ENCODE measurements around the gene KRT26. TPM values are rescaled to one million over a fixed set of nuclear protein-coding genes. Genes with fewer than 3 reads are reported as not detected.
A peak's percentile ranks its signal among the peaks of the same experiment; 100 is the strongest.

KRT26 gene
- polyA plus RNA-seq, 1 donor from 2014 or later, result not detected

GRCh38 chr17:40809721-40810421, 37.9 kb upstream of the KRT26 start:
- Mint-ChIP-seq H3K4me3 (no peak overlapping the region), H3K27ac (no peak overlapping the region), H3K9me3 (peaks cover 0 to 7% (median 0%) of the 10 kb centered on the region in 3 donors), H3K36me3 (no peaks in the 10 kb centered on the region), H3K4me1 (no peaks in the 10 kb centered on the region), H3K27me3 (peaks cover 53% of the 10 kb centered on the region)

- Mint-ChIP-seq H3K4me1 (peaks cover 0 to 3% (median 0%) of the 10 kb centered on the region in 3 donors), H3K4me3 (no peak overlapping the region), H3K36me3 (no peaks in the 10 kb centered on the region), H3K9me3 (peaks cover 0 to 4% (median 0%) of the 10 kb centered on the region in 3 donors), H3K27me3 (peaks cover 38% of the 10 kb centered on the region), H3K27ac (no peak overlapping the region)
Measured at GRCh38 chr17:40806131-40806530, 34.1 kb upstream of the KRT26 start.

GRCh38 chr17:40803617-40804082, 31.6 kb upstream of the KRT26 start:
- peak overlapping the region in 1 of 3 donors; percentile 71 for H3K27ac Mint-ChIP-seq
- no peaks in the 10 kb centered on the region for H3K36me3 Mint-ChIP-seq
- peaks cover 0 to 3% (median 0%) of the 10 kb centered on the region in 3 donors for H3K4me1 Mint-ChIP-seq
- H3K27me3 Mint-ChIP-seq, result peaks cover 27% of the 10 kb centered on the region
- H3K9me3 Mint-ChIP-seq, result peaks cover 0 to 2% (median 0%) of the 10 kb centered on the region in 3 donors
- H3K4me3 Mint-ChIP-seq, result no peak overlapping the region

GRCh38 chr17:40801157-40801556, 29.2 kb upstream of the KRT26 start:
- Mint-ChIP-seq H3K27me3 (peaks cover 21% of the 10 kb centered on the region), H3K36me3 (no peaks in the 10 kb centered on the region), H3K4me3 (no peak overlapping the region), H3K4me1 (peaks cover 0 to 3% (median 0%) of the 10 kb centered on the region in 3 donors), H3K27ac (no peak overlapping the region), H3K9me3 (peaks cover 0 to 2% (median 0%) of the 10 kb centered on the region in 3 donors)

GRCh38 chr17:40800381-40800780, 28.4 kb upstream of the KRT26 start:
- Mint-ChIP-seq H3K36me3 (no peaks in the 10 kb centered on the region), H3K9me3 (peaks cover 0 to 2% (median 0%) of the 10 kb centered on the region in 3 donors), H3K27me3 (peaks cover 23% of the 10 kb centered on the region), H3K27ac (no peak overlapping the region), H3K4me3 (no peak overlapping the region), H3K4me1 (peaks cover 0 to 3% (median 0%) of the 10 kb centered on the region in 3 donors)

GRCh38 chr17:40799859-40800258, 27.9 kb upstream of the KRT26 start, which contains the start of gene KRT28:
KRT28 (minus strand) TSS chr17:40799959; CDS start chr17:40799893, 66 bp downstream.
- H3K4me3 Mint-ChIP-seq, result no peak within 1 kb of the TSS
- peaks cover 0 to 3% (median 0%) of the 10 kb centered on the region in 3 donors for H3K4me1 Mint-ChIP-seq
- peaks cover 20% of the 10 kb centered on the region for H3K27me3 Mint-ChIP-seq
- no peaks in the 10 kb centered on the region for H3K36me3 Mint-ChIP-seq
- H3K9me3 Mint-ChIP-seq, result peaks cover 0 to 2% (median 0%) of the 10 kb centered on the region in 3 donors
- no peak within 1 kb of the TSS for H3K27ac Mint-ChIP-seq

- Mint-ChIP-seq H3K27me3 (peaks cover 15% of the 10 kb centered on the region), H3K4me3 (no peak overlapping the region), H3K36me3 (no peaks in the 10 kb centered on the region), H3K27ac (no peak overlapping the region), H3K4me1 (no peaks in the 10 kb centered on the region), H3K9me3 (no peaks in the 10 kb centered on the region)
Measured at GRCh38 chr17:40796846-40797245, 24.8 kb upstream of the KRT26 start.

- Mint-ChIP-seq H3K9me3 (no peaks in the 10 kb centered on the region), H3K36me3 (peaks cover 2% of the 10 kb centered on the region), H3K27me3 (peaks cover 15% of the 10 kb centered on the region), H3K4me1 (no peaks in the 10 kb centered on the region), H3K4me3 (no peak overlapping the region), H3K27ac (no peak overlapping the region)
Measured at GRCh38 chr17:40795019-40795667, 23.1 kb upstream of the KRT26 start.

- Mint-ChIP-seq H3K27me3 (peaks cover 14% of the 10 kb centered on the region), H3K9me3 (no peaks in the 10 kb centered on the region), H3K4me3 (no peak overlapping the region), H3K27ac (peak overlapping the region in 1 of 3 donors; percentile 48), H3K36me3 (peaks cover 2% of the 10 kb centered on the region), H3K4me1 (no peaks in the 10 kb centered on the region)
Measured at GRCh38 chr17:40794466-40794865, 22.5 kb upstream of the KRT26 start.

GRCh38 chr17:40793832-40794231, 21.8 kb upstream of the KRT26 start:
- H3K4me1 Mint-ChIP-seq, result no peaks in the 10 kb centered on the region
- no peaks in the 10 kb centered on the region for H3K9me3 Mint-ChIP-seq
- no peak overlapping the region for H3K4me3 Mint-ChIP-seq
- no peak overlapping the region for H3K27ac Mint-ChIP-seq
- H3K27me3 Mint-ChIP-seq, result peaks cover 11% of the 10 kb centered on the region
- peaks cover 2% of the 10 kb centered on the region for H3K36me3 Mint-ChIP-seq

- H3K4me1 Mint-ChIP-seq, result no peaks in the 10 kb centered on the region
- H3K27ac Mint-ChIP-seq, result no peak overlapping the region
- peaks cover 2% of the 10 kb centered on the region for H3K36me3 Mint-ChIP-seq
- H3K27me3 Mint-ChIP-seq, result peaks cover 7% of the 10 kb centered on the region
- no peaks in the 10 kb centered on the region for H3K9me3 Mint-ChIP-seq
- no peak overlapping the region for H3K4me3 Mint-ChIP-seq
Measured at GRCh38 chr17:40791787-40792436, 19.9 kb upstream of the KRT26 start.

- Mint-ChIP-seq H3K36me3 (peaks cover 2% of the 10 kb centered on the region), H3K27me3 (peaks cover 7% of the 10 kb centered on the region)
Measured at GRCh38 chr17:40791111-40791510, 19.1 kb upstream of the KRT26 start.

GRCh38 chr17:40782450-40782849, 10.4 kb upstream of the KRT26 start, which contains the start of gene KRT27:
KRT27 (minus strand) TSS chr17:40782550; CDS start chr17:40782493, 57 bp downstream.
- H3K27ac Mint-ChIP-seq, result no peak within 1 kb of the TSS
- peak within 1 kb of the TSS in 1 of 4 donors; percentile 78 for H3K4me3 Mint-ChIP-seq

More at GRCh38 chr17:40791111-40791510, 19.1 kb upstream of the KRT26 start:
- H3K27ac Mint-ChIP-seq, result no peak overlapping the region
- H3K9me3 Mint-ChIP-seq, result no peaks in the 10 kb centered on the region
- H3K4me1 Mint-ChIP-seq, result no peaks in the 10 kb centered on the region
- H3K4me3 Mint-ChIP-seq, result no peak overlapping the region

GRCh38 chr17:40779181-40779909, 7.3 kb upstream of the KRT26 start:
- no peaks in the 10 kb centered on the region for H3K9me3 Mint-ChIP-seq
- H3K4me1 Mint-ChIP-seq, result peaks cover 0 to 2% (median 0%) of the 10 kb centered on the region in 3 donors
- no peak overlapping the region for H3K27ac Mint-ChIP-seq
- peaks cover 40% of the 10 kb centered on the region for H3K27me3 Mint-ChIP-seq
- peaks cover 2% of the 10 kb centered on the region for H3K36me3 Mint-ChIP-seq
- H3K4me3 Mint-ChIP-seq, result peak overlapping the region in 3 of 4 donors; percentile 15 to 81 (median 50)

More at GRCh38 chr17:40782450-40782849, 10.4 kb upstream of the KRT26 start, which contains the start of gene KRT27:
- Mint-ChIP-seq H3K4me1 (peaks cover 0 to 2% (median 0%) of the 10 kb centered on the region in 3 donors), H3K9me3 (no peaks in the 10 kb centered on the region), H3K36me3 (peaks cover 2% of the 10 kb centered on the region), H3K27me3 (peaks cover 32% of the 10 kb centered on the region)
